Measurements from ENCODE around the gene DLD. TPM values are rescaled to one million over a fixed set of nuclear protein-coding genes. Genes with fewer than 3 reads are reported as not detected.
"Not testable (repeated sequence)": the region's sequence is repeated elsewhere in the genome, so short reads cannot be mapped to it uniquely, and the experiment has no call there.

Gene DLD
- total and polyA plus RNA-seq, 2 experiments from 2014 or later, result 38.1 to 76.2 TPM

DNA sequence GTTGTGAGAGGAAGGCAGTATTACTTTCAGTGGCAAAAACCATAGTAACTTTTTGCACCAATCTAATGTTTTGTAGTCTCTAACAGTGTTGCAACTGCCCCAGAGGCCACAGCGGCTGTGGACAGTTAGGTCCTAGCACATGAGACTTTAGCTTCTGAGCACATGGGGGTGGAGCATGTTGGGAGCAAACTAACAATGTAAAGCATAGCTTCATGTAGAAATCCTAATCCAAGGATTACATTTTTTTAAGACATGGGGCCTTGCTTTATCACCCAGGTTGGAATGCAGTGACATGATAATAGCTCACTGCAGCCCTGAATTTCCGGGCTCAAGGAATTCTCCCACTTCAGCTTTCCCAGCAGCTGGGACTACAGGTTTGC is 62.9 kb downstream of the DLD start (continued):
- TF ChIP-seq CTCF (conservative IDR thresholded peaks at IDR 0.05; ENCODE audit: low read depth in 2 of 2), result no peak
- TF ChIP-seq ZNF331 (CRISPR knock-in tag; IDR thresholded peaks at IDR 0.05; ENCODE audit: low read depth), result no peak

DNA sequence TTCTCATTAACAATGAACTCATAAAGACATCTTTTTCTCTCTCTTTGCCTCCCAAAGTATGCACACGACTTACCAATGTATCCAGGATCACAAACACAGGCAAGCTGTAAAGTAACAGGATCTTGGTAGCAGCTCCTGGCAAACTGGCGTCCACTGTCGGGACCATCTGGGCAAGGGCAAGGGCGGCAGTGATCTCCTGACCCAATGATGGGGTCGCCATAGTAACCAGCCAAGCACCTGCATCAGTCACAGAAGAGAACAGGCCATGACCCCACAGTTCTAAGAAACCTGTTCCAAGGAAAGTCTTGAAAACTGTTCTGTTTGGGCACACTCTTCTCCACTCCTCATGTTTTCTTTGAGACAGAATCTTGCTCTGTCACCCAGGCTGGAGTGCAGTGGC is 64.4 kb downstream of the DLD start:
- ATAC-seq, result no peak
- no peak overlapping the region for H3K27ac ChIP-seq (ENCODE audit: low read depth)
- Mint-ChIP-seq H3K27ac (no peak overlapping the region), H3K4me1 (peaks cover 53% of the 10 kb centered on the region), H3K36me3 (ENCODE audit: low read depth) (peaks cover 43% of the 10 kb centered on the region), H3K4me3 (no peak overlapping the region), H3K9me3 (no peaks in the 10 kb centered on the region), H3K27me3 (ENCODE audit: insufficient read depth, low read depth, poor library complexity) (peaks cover 6% of the 10 kb centered on the region)
- H3K4me2 ChIP-seq, result no peak overlapping the region
- H3K27me3 ChIP-seq (ENCODE audit: insufficient read depth), result no peaks in the 10 kb centered on the region
- H3K79me2 ChIP-seq (replicated peaks; ENCODE audit: insufficient read depth), result no peaks in the 10 kb centered on the region
- H3K9me2 ChIP-seq (ENCODE audit: insufficient read depth), result no peaks in the 10 kb centered on the region
- peaks cover 37% of the 10 kb centered on the region for H3K4me1 ChIP-seq (ENCODE audit: insufficient read depth)
- H3K36me3 ChIP-seq (ENCODE audit: insufficient read depth), result 0 out of 2 replicates have a peak, but pooled peaks cover under 1% of the 10 kb centered on the region
- no peak overlapping the region for H3K4me3 ChIP-seq
- no peaks in the 10 kb centered on the region for H3F3A ChIP-seq (replicated peaks; ENCODE audit: low read depth)
- TF ChIP-seq ZNF114 (CRISPR knock-in tag; IDR thresholded peaks at IDR 0.05) (no peak), ZNF331 (CRISPR knock-in tag; IDR thresholded peaks at IDR 0.05; ENCODE audit: low read depth) (no peak), EZH2phosphoT487 (IDR thresholded peaks at IDR 0.05; ENCODE audit: unreplicated experiment) (no peak), CTCF (conservative IDR thresholded peaks at IDR 0.05; ENCODE audit: low read depth in 2 of 2) (no peak), STAT1 (IDR thresholded peaks at IDR 0.05; ENCODE audit: unreplicated experiment) (no peak), JUNB (IDR thresholded peaks at IDR 0.05; ENCODE audit: unreplicated experiment) (no peak)
- TF ChIP-seq, protein P1, sequence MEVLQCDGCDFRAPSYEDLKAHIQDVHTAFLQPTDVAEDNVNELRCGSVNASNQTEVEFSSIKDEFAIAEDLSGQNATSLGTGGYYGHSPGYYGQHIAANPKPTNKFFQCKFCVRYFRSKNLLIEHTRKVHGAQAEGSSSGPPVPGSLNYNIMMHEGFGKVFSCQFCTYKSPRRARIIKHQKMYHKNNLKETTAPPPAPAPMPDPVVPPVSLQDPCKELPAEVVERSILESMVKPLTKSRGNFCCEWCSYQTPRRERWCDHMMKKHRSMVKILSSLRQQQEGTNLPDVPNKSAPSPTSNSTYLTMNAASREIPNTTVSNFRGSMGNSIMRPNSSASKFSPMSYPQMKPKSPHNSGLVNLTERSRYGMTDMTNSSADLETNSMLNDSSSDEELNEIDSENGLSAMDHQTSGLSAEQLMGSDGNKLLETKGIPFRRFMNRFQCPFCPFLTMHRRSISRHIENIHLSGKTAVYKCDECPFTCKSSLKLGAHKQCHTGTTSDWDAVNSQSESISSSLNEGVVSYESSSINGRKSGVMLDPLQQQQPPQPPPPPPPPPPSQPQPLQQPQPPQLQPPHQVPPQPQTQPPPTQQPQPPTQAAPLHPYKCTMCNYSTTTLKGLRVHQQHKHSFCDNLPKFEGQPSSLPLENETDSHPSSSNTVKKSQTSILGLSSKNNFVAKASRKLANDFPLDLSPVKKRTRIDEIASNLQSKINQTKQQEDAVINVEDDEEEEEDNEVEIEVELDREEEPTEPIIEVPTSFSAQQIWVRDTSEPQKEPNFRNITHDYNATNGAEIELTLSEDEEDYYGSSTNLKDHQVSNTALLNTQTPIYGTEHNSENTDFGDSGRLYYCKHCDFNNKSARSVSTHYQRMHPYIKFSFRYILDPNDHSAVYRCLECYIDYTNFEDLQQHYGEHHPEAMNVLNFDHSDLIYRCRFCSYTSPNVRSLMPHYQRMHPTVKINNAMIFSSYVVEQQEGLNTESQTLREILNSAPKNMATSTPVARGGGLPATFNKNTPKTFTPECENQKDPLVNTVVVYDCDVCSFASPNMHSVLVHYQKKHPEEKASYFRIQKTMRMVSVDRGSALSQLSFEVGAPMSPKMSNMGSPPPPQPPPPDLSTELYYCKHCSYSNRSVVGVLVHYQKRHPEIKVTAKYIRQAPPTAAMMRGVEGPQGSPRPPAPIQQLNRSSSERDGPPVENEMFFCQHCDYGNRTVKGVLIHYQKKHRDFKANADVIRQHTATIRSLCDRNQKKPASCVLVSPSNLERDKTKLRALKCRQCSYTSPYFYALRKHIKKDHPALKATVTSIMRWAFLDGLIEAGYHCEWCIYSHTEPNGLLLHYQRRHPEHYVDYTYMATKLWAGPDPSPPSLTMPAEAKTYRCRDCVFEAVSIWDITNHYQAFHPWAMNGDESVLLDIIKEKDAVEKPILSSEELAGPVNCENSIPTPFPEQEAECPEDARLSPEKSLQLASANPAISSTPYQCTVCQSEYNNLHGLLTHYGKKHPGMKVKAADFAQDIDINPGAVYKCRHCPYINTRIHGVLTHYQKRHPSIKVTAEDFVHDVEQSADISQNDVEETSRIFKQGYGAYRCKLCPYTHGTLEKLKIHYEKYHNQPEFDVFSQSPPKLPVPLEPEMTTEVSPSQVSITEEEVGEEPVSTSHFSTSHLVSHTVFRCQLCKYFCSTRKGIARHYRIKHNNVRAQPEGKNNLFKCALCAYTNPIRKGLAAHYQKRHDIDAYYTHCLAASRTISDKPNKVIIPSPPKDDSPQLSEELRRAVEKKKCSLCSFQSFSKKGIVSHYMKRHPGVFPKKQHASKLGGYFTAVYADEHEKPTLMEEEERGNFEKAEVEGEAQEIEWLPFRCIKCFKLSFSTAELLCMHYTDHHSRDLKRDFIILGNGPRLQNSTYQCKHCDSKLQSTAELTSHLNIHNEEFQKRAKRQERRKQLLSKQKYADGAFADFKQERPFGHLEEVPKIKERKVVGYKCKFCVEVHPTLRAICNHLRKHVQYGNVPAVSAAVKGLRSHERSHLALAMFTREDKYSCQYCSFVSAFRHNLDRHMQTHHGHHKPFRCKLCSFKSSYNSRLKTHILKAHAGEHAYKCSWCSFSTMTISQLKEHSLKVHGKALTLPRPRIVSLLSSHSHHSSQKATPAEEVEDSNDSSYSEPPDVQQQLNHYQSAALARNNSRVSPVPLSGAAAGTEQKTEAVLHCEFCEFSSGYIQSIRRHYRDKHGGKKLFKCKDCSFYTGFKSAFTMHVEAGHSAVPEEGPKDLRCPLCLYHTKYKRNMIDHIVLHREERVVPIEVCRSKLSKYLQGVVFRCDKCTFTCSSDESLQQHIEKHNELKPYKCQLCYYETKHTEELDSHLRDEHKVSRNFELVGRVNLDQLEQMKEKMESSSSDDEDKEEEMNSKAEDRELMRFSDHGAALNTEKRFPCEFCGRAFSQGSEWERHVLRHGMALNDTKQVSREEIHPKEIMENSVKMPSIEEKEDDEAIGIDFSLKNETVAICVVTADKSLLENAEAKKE (CRISPR knock-in tag; IDR thresholded peaks at IDR 0.05), result no peak
- no peak overlapping the region for H2AFZ ChIP-seq
- no peak for DNase-seq (ENCODE audit: low spot score)
- H4K20me1 ChIP-seq (replicated peaks; ENCODE audit: insufficient read depth), result no peaks in the 10 kb centered on the region

- H3K4me3 ChIP-seq; H3K4me3 Mint-ChIP-seq; H3K27ac Mint-ChIP-seq; H3K9me3 Mint-ChIP-seq; H3K9me2 ChIP-seq (ENCODE audit: insufficient read depth); H3F3A ChIP-seq (replicated peaks; ENCODE audit: low read depth); H3K27me3 ChIP-seq (ENCODE audit: insufficient read depth); H3K79me2 ChIP-seq (replicated peaks; ENCODE audit: insufficient read depth); H3K27me3 Mint-ChIP-seq (ENCODE audit: insufficient read depth, low read depth, poor library complexity); H3K4me2 ChIP-seq; DNase-seq (ENCODE audit: low spot score); H2AFZ ChIP-seq; H4K20me1 ChIP-seq (replicated peaks; ENCODE audit: insufficient read depth); H3K27ac ChIP-seq (ENCODE audit: low read depth); H3K36me3 ChIP-seq (ENCODE audit: insufficient read depth); ATAC-seq: not testable (repeated sequence)
- Mint-ChIP-seq H3K36me3 (ENCODE audit: low read depth) (peaks cover 39% of the 10 kb centered on the region), H3K4me1 (peaks cover 48% of the 10 kb centered on the region)
- peaks cover 29% of the 10 kb centered on the region for H3K4me1 ChIP-seq (ENCODE audit: insufficient read depth)
Observed at GRCh38 chr7:107956950-107957349, 66.0 kb downstream of the DLD start.

Measured in GM23338 (cell line).